Thyroid gland (tissue), 4 donors: ENCODE data around the gene ASH1L.

ENCODE experiments used
- POLR2A ChIP-seq, 2 donors: fragments of 450-650 bp; IDR thresholded peaks; one replicate each; pipeline ENCODE4 v1.6.1; 2017; ENCODE audit warnings: antibody characterized with exemption in 2 of 2, mild to moderate bottlenecking in 2 of 2, moderate library complexity in 1 of 2
- TF ChIP-seq, protein P1 (sequence below), 6 experiments: fragments of 200-600 bp in 3 of 6; fragments of 450-650 bp in 3 of 6; sonication (generic) in 3 of 6; IDR thresholded peaks; one replicate each; pipeline ENCODE4 v1.5.1; 2016 to 2019; ENCODE audit warnings: antibody characterized with exemption in 6 of 6, mild to moderate bottlenecking in 2 of 6, inconsistent platforms in 1 of 6, moderate library complexity in 1 of 6

DNA sequence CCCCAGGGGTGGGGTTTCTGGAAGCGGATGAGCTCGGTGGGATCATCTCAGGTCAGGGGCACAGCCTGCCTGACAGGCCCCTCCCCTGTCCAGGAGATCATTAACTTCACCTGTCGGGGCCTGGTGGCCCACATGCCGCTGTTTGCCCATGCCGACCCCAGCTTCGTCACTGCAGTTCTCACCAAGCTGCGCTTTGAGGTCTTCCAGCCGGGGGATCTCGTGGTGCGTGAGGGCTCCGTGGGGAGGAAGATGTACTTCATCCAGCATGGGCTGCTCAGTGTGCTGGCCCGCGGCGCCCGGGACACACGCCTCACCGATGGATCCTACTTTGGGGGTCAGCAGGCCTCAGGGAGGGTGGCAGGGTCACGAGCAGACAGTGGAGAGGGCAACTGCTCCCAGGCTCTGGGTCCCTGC, 277.0 kb downstream of the ASH1L start:
- TF ChIP-seq POLR2A (IDR thresholded peaks at IDR 0.05) = no peak
- TF ChIP-seq, protein P1, sequence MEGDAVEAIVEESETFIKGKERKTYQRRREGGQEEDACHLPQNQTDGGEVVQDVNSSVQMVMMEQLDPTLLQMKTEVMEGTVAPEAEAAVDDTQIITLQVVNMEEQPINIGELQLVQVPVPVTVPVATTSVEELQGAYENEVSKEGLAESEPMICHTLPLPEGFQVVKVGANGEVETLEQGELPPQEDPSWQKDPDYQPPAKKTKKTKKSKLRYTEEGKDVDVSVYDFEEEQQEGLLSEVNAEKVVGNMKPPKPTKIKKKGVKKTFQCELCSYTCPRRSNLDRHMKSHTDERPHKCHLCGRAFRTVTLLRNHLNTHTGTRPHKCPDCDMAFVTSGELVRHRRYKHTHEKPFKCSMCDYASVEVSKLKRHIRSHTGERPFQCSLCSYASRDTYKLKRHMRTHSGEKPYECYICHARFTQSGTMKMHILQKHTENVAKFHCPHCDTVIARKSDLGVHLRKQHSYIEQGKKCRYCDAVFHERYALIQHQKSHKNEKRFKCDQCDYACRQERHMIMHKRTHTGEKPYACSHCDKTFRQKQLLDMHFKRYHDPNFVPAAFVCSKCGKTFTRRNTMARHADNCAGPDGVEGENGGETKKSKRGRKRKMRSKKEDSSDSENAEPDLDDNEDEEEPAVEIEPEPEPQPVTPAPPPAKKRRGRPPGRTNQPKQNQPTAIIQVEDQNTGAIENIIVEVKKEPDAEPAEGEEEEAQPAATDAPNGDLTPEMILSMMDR (IDR thresholded peaks at IDR 0.05) = no peak
